ENCODE data around the gene GTSE1. TPM values are rescaled to one million over a fixed set of nuclear protein-coding genes. Genes with fewer than 3 reads are reported as not detected.
"Not testable (repeated sequence)": the region's sequence is repeated elsewhere in the genome, so short reads cannot be mapped to it uniquely, and the experiment has no call there.

GTSE1 gene
- total RNA-seq, 1 experiment from 2014 or later: 88.1 TPM

GRCh38 chr22:46260038-46260437 is 36.6 kb upstream of the GTSE1 start:
- no peak for DNase-seq (ENCODE audit: low spot score)
- H3K4me3 ChIP-seq (ENCODE audit: low read depth, low read length, poor library complexity, severe bottlenecking): no peak overlapping the region
- TF ChIP-seq EZH2 (IDR thresholded peaks at IDR 0.05; ENCODE audit: borderline replicate concordance, low read depth, low read length, poor library complexity, severe bottlenecking) (no peak), CTCF (conservative IDR thresholded peaks at IDR 0.05; ENCODE audit: low read depth, low read length) (no peak)
- H3K4me1 ChIP-seq (ENCODE audit: insufficient read depth, low read length, poor library complexity, severe bottlenecking): no peaks in the 10 kb centered on the region
- intact Hi-C loops (cut with micrococcal nuclease; ENCODE audit: unreplicated experiment): no loop called here
- no peak overlapping the region for H3K27ac ChIP-seq (ENCODE audit: low read depth, low read length, poor library complexity, severe bottlenecking)
- no peaks in the 10 kb centered on the region for H3K9me3 ChIP-seq (ENCODE audit: low read depth, low read length, poor library complexity, severe bottlenecking)
- ChIA-PET POLR2A (ENCODE audit: low non-redundant PET) (no interaction called here), CTCF (no interaction called here)
- BruUV-seq (replicated peaks): no TSS peak
- H3K27me3 ChIP-seq (replicated peaks; ENCODE audit: insufficient read depth, low read depth, low read length, poor library complexity): no peaks in the 10 kb centered on the region
- no peaks in the 10 kb centered on the region for H3K36me3 ChIP-seq (ENCODE audit: insufficient read depth, low read length, poor library complexity, severe bottlenecking)

- Histone ChIP-seq H3K36me3 (ENCODE audit: insufficient read depth, low read length, poor library complexity, severe bottlenecking) (no peaks in the 10 kb centered on the region), H3K4me3 (ENCODE audit: low read depth, low read length, poor library complexity, severe bottlenecking) (no peak overlapping the region), H3K9me3 (ENCODE audit: low read depth, low read length, poor library complexity, severe bottlenecking) (no peaks in the 10 kb centered on the region), H3K27ac (ENCODE audit: low read depth, low read length, poor library complexity, severe bottlenecking) (no peak overlapping the region), H3K4me1 (ENCODE audit: insufficient read depth, low read length, poor library complexity, severe bottlenecking) (no peaks in the 10 kb centered on the region), H3K27me3 (replicated peaks; ENCODE audit: insufficient read depth, low read depth, low read length, poor library complexity) (no peaks in the 10 kb centered on the region)
- DNase-seq (ENCODE audit: low spot score): no peak
- POLR2A ChIA-PET (ENCODE audit: low non-redundant PET): interaction anchor here (0.7 kb wide), 1 partner anchor 145 kb away, joined by 7 read pairs; no protein-coding TSS in a partner anchor
- intact Hi-C loops (cut with micrococcal nuclease; ENCODE audit: unreplicated experiment): no loop called here
- TF ChIP-seq EZH2 (IDR thresholded peaks at IDR 0.05; ENCODE audit: borderline replicate concordance, low read depth, low read length, poor library complexity, severe bottlenecking): no peak
- TF ChIP-seq CTCF (conservative IDR thresholded peaks at IDR 0.05; ENCODE audit: low read depth, low read length): no peak
- CTCF ChIA-PET: no interaction called here
- no TSS peak for BruUV-seq (replicated peaks)
These were observed 34.0 kb upstream of the GTSE1 start for GRCh38 chr22:46262449-46263215.

- Histone ChIP-seq H3K27me3 (replicated peaks; ENCODE audit: insufficient read depth, low read depth, low read length, poor library complexity) (no peaks in the 10 kb centered on the region), H3K4me3 (ENCODE audit: low read depth, low read length, poor library complexity, severe bottlenecking) (no peak within 1 kb of the TSS), H3K9me3 (ENCODE audit: low read depth, low read length, poor library complexity, severe bottlenecking) (no peaks in the 10 kb centered on the region), H3K27ac (ENCODE audit: low read depth, low read length, poor library complexity, severe bottlenecking) (no peak within 1 kb of the TSS), H3K36me3 (ENCODE audit: insufficient read depth, low read length, poor library complexity, severe bottlenecking) (no peaks in the 10 kb centered on the region), H3K4me1 (ENCODE audit: insufficient read depth, low read length, poor library complexity, severe bottlenecking) (peaks cover 4% of the 10 kb centered on the region)
- TF ChIP-seq EZH2 (IDR thresholded peaks at IDR 0.05; ENCODE audit: borderline replicate concordance, low read depth, low read length, poor library complexity, severe bottlenecking) (no peak), CTCF (conservative IDR thresholded peaks at IDR 0.05; ENCODE audit: low read depth, low read length) (no peak)
- BruUV-seq (replicated peaks): no TSS peak
- intact Hi-C loops (cut with micrococcal nuclease; ENCODE audit: unreplicated experiment): no loop called here
- ChIA-PET POLR2A (ENCODE audit: low non-redundant PET) (interaction anchor here (0.7 kb wide), 1 partner anchor 146 kb away, joined by 7 read pairs; no protein-coding TSS in a partner anchor), CTCF (no interaction called here)
- no peak for DNase-seq (ENCODE audit: low spot score)
These were observed 33.5 kb upstream of the GTSE1 start, which contains the start of gene PKDREJ for GRCh38 chr22:46263216-46263590. TSS of gene PKDREJ (minus strand) at chr22:46263343. CDS start at chr22:46263322, 21 bp downstream.

GRCh38 chr22:46264520-46264919 is 32.1 kb upstream of the GTSE1 start:
- BruUV-seq (replicated peaks); POLR2A ChIA-PET (ENCODE audit: low non-redundant PET); H3K4me3 ChIP-seq (ENCODE audit: low read depth, low read length, poor library complexity, severe bottlenecking); H3K27ac ChIP-seq (ENCODE audit: low read depth, low read length, poor library complexity, severe bottlenecking); H3K9me3 ChIP-seq (ENCODE audit: low read depth, low read length, poor library complexity, severe bottlenecking); intact Hi-C loops (cut with micrococcal nuclease; ENCODE audit: unreplicated experiment); H3K4me1 ChIP-seq (ENCODE audit: insufficient read depth, low read length, poor library complexity, severe bottlenecking); H3K36me3 ChIP-seq (ENCODE audit: insufficient read depth, low read length, poor library complexity, severe bottlenecking); DNase-seq (ENCODE audit: low spot score); H3K27me3 ChIP-seq (replicated peaks; ENCODE audit: insufficient read depth, low read depth, low read length, poor library complexity); CTCF ChIA-PET: not testable (repeated sequence)

- CTCF ChIA-PET; H3K27ac ChIP-seq (ENCODE audit: low read depth, low read length, poor library complexity, severe bottlenecking); intact Hi-C loops (cut with micrococcal nuclease; ENCODE audit: unreplicated experiment); DNase-seq (ENCODE audit: low spot score); POLR2A ChIA-PET (ENCODE audit: low non-redundant PET); H3K4me1 ChIP-seq (ENCODE audit: insufficient read depth, low read length, poor library complexity, severe bottlenecking); H3K9me3 ChIP-seq (ENCODE audit: low read depth, low read length, poor library complexity, severe bottlenecking); H3K27me3 ChIP-seq (replicated peaks; ENCODE audit: insufficient read depth, low read depth, low read length, poor library complexity); H3K36me3 ChIP-seq (ENCODE audit: insufficient read depth, low read length, poor library complexity, severe bottlenecking); BruUV-seq (replicated peaks); H3K4me3 ChIP-seq (ENCODE audit: low read depth, low read length, poor library complexity, severe bottlenecking): not testable (repeated sequence)
These were observed 31.0 kb upstream of the GTSE1 start for GRCh38 chr22:46265627-46266026.

Data from A673 (cell line).